ENCODE data around the gene SLC9C1.

GRCh38 chr3:112338727-112339056, 44.7 kb upstream of the SLC9C1 start:
- TF ChIP-seq EP300 (IDR thresholded peaks at IDR 0.05; ENCODE audit: borderline replicate concordance) (no peak), NFIC (IDR thresholded peaks at IDR 0.05) (no peak), MAX (IDR thresholded peaks at IDR 0.05) (no peak), REST (IDR thresholded peaks at IDR 0.05; ENCODE audit: low read depth) (no peak)

Measured in Ishikawa (cell line).